CD4-positive, CD25-positive, alpha-beta regulatory T cell (primary cell): ENCODE data around the gene ZNF609. TPM values are rescaled to one million over a fixed set of nuclear protein-coding genes. Genes with fewer than 3 reads are reported as not detected.
A peak's percentile ranks its signal among the peaks of the same experiment; 100 is the strongest.

Experiments used
- ATAC-seq, 2 donors: fragments of 150-1000 bp; cut with Tn5 transposase; one replicate each; pipeline ENCODE4 v1.10.0; 2021; ENCODE audit warnings: low read depth in 2 of 2, moderate number of reproducible peaks in 2 of 2, moderate library complexity in 1 of 2
- DNase-seq, 3 donors: peaks; one replicate each; pipeline versions ENCODE4 v3.0.0 to v3.0.0-alpha.2; 2012 to 2022; ENCODE audit warnings: mixed read lengths in 1 of 3
- H3K27ac ChIP-seq: one replicate; pipeline ENCODE4 v1.7.0; 2013; ENCODE audit warnings: mild to moderate bottlenecking, low read length; ENCODE audit not compliant: insufficient read depth, poor library complexity, severe bottlenecking
- H3K27me3 ChIP-seq: one replicate; pipeline ENCODE4 v1.7.0; 2013; ENCODE audit warnings: low read length; ENCODE audit not compliant: control insufficient read depth, insufficient read depth
- H3K36me3 ChIP-seq: one replicate; pipeline ENCODE4 v1.7.0; 2013; ENCODE audit warnings: mild to moderate bottlenecking, low read length, moderate library complexity; ENCODE audit not compliant: control insufficient read depth, insufficient read depth
- H3K4me1 ChIP-seq: 2 replicates; pipeline ENCODE4 v1.7.0; 2013; ENCODE audit warnings: mild to moderate bottlenecking, low read length; ENCODE audit not compliant: insufficient read depth, control insufficient read depth, poor library complexity, severe bottlenecking
- H3K4me3 ChIP-seq: one replicate; pipeline ENCODE4 v1.7.0; 2013; ENCODE audit warnings: low read depth, mild to moderate bottlenecking, low read length, moderate library complexity
- H3K9me3 ChIP-seq, 2 experiments: 1 replicate in 1 of 2; 2 replicates in 1 of 2; pipeline ENCODE4 v1.7.0; 2013; ENCODE audit warnings: low read length in 2 of 2, mild to moderate bottlenecking in 1 of 2, moderate library complexity in 1 of 2; ENCODE audit not compliant: control insufficient read depth in 2 of 2
- H3K27ac Mint-ChIP-seq, 3 donors: one replicate each; pipeline ENCODE4 v1.8.0; 2020 to 2022; ENCODE audit warnings: mild to moderate bottlenecking in 3 of 3, mixed read lengths in 3 of 3, moderate library complexity in 2 of 3
- H3K27me3 Mint-ChIP-seq: one replicate; pipeline ENCODE4 v1.8.0; 2022; ENCODE audit warnings: mild to moderate bottlenecking, mixed read lengths
- H3K36me3 Mint-ChIP-seq: one replicate; pipeline ENCODE4 v1.8.0; 2020; ENCODE audit warnings: mixed read lengths
- H3K4me1 Mint-ChIP-seq, 4 donors: one replicate each; pipeline ENCODE4 v1.8.0; 2020 to 2022; ENCODE audit warnings: mixed read lengths in 4 of 4, mild to moderate bottlenecking in 1 of 4
- H3K4me3 Mint-ChIP-seq, 4 donors: one replicate each; pipeline ENCODE4 v1.8.0; 2020 to 2022; ENCODE audit warnings: mild to moderate bottlenecking in 4 of 4, mixed read lengths in 4 of 4, moderate library complexity in 3 of 4
- H3K9me3 Mint-ChIP-seq, 7 donors: one replicate each; pipeline ENCODE4 v1.8.0; 2020 to 2022; ENCODE audit warnings: mixed read lengths in 7 of 7, mild to moderate bottlenecking in 3 of 7, moderate library complexity in 2 of 7
- polyA plus RNA-seq, 4 donors: library from polyadenylated mRNA; unstranded; fragments of 300-500 nt; fragmentation: Illumina TruSeq; gene quantifications; one replicate each; pipeline ENCODE4 v1.2.3, GENCODE V29; 2021
- total RNA-seq: library from RNA; stranded (reverse); gene quantifications from one replicate; pipeline ENCODE4 v1.2.3, GENCODE V29; 2022

Gene ZNF609
- total and polyA plus RNA-seq, 5 donors from 2014 or later, result 0.64 to 39.0 (median 2.0) TPM

- Histone ChIP-seq H3K36me3 (no peaks in the 10 kb centered on the region), H3K27me3 (no peaks in the 10 kb centered on the region), H3K4me3 (no peak overlapping the region), H3K4me1 (no peaks in the 10 kb centered on the region), H3K9me3 (no peaks in the 10 kb centered on the region), H3K27ac (no peak overlapping the region)
- no peak overlapping the region for H3K4me3 Mint-ChIP-seq
- ATAC-seq (no peak), DNase-seq (no peak)
- peaks cover 15% of the 10 kb centered on the region for H3K36me3 Mint-ChIP-seq
- peaks cover 0 to 36% (median 22%) of the 10 kb centered on the region in 4 donors for H3K4me1 Mint-ChIP-seq
- no peaks in the 10 kb centered on the region for H3K27me3 Mint-ChIP-seq
- no peaks in the 10 kb centered on the region for H3K9me3 Mint-ChIP-seq
- H3K27ac Mint-ChIP-seq, result no peak overlapping the region
Measured at GRCh38 chr15:64472161-64472560, 11.8 kb downstream of the ZNF609 start.

- Mint-ChIP-seq H3K27me3 (no peaks in the 10 kb centered on the region), H3K27ac (no peak overlapping the region), H3K4me1 (peaks cover 5 to 26% (median 14%) of the 10 kb centered on the region in 4 donors), H3K9me3 (no peaks in the 10 kb centered on the region), H3K36me3 (peaks cover 15% of the 10 kb centered on the region), H3K4me3 (no peak overlapping the region)
- Histone ChIP-seq H3K36me3 (no peaks in the 10 kb centered on the region), H3K27ac (no peak overlapping the region), H3K9me3 (no peaks in the 10 kb centered on the region), H3K4me1 (no peaks in the 10 kb centered on the region), H3K4me3 (no peak overlapping the region), H3K27me3 (no peaks in the 10 kb centered on the region)
- DNase-seq (no peak), ATAC-seq (no peak)
Measured at GRCh38 chr15:64474846-64475245, 14.5 kb downstream of the ZNF609 start.

GRCh38 chr15:64476550-64476949 lies 16.2 kb downstream of the ZNF609 start:
- no peak for DNase-seq
- Mint-ChIP-seq H3K4me1 (peaks cover 11 to 28% (median 17%) of the 10 kb centered on the region in 4 donors), H3K36me3 (peaks cover 15% of the 10 kb centered on the region), H3K27me3 (no peaks in the 10 kb centered on the region), H3K9me3 (no peaks in the 10 kb centered on the region), H3K27ac (peak overlapping the region in 2 of 3 donors; percentile 77 to 81), H3K4me3 (no peak overlapping the region)
- ATAC-seq, result no peak
- Histone ChIP-seq H3K4me3 (no peak overlapping the region), H3K36me3 (no peaks in the 10 kb centered on the region), H3K27ac (no peak overlapping the region), H3K27me3 (no peaks in the 10 kb centered on the region), H3K4me1 (no peaks in the 10 kb centered on the region), H3K9me3 (no peaks in the 10 kb centered on the region)

DNA sequence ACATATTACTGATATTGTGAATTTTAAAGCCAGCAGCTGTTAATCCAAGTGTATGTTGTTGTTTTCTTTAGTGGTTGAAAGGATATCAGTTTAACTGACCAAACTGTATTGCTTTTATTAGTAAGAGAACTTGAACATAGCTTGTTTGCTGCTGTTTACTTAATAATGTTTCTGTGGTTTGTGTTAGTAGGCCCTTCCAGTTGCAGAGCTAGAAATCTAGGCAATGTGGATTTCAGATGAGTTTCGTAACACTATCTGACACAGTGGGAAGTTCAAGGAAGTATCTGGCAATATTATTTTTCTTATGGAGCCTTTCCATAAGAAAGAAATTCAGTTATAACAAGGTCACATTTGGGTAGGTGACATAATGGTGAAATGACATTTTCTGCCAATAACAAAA lies 18.5 kb downstream of the ZNF609 start:
- Mint-ChIP-seq H3K27ac (no peak overlapping the region), H3K4me1 (peaks cover 11 to 27% (median 21%) of the 10 kb centered on the region in 4 donors), H3K9me3 (no peaks in the 10 kb centered on the region), H3K36me3 (peaks cover 18% of the 10 kb centered on the region), H3K27me3 (no peaks in the 10 kb centered on the region), H3K4me3 (no peak overlapping the region)
- Histone ChIP-seq H3K36me3 (no peaks in the 10 kb centered on the region), H3K4me1 (no peaks in the 10 kb centered on the region), H3K9me3 (no peaks in the 10 kb centered on the region), H3K4me3 (no peak overlapping the region), H3K27me3 (no peaks in the 10 kb centered on the region), H3K27ac (no peak overlapping the region)
- no peak for ATAC-seq
- DNase-seq, result no peak

- Mint-ChIP-seq H3K36me3 (peaks cover 23% of the 10 kb centered on the region), H3K9me3 (no peaks in the 10 kb centered on the region), H3K4me3 (no peak overlapping the region), H3K27me3 (no peaks in the 10 kb centered on the region), H3K27ac (no peak overlapping the region), H3K4me1 (peaks cover 15 to 24% (median 20%) of the 10 kb centered on the region in 4 donors)
- Histone ChIP-seq H3K27ac (no peak overlapping the region), H3K36me3 (no peaks in the 10 kb centered on the region), H3K4me3 (no peak overlapping the region), H3K4me1 (no peaks in the 10 kb centered on the region), H3K9me3 (no peaks in the 10 kb centered on the region), H3K27me3 (no peaks in the 10 kb centered on the region)
- no peak for DNase-seq
- no peak for ATAC-seq
Measured at GRCh38 chr15:64480891-64481290, 20.5 kb downstream of the ZNF609 start.

- DNase-seq (no peak), ATAC-seq (no peak)
- Mint-ChIP-seq H3K36me3 (peaks cover 21% of the 10 kb centered on the region), H3K4me1 (peaks cover 7 to 19% (median 18%) of the 10 kb centered on the region in 4 donors), H3K4me3 (no peak overlapping the region), H3K27ac (no peak overlapping the region), H3K9me3 (no peaks in the 10 kb centered on the region), H3K27me3 (no peaks in the 10 kb centered on the region)
- H3K27ac ChIP-seq, result no peak overlapping the region
- no peaks in the 10 kb centered on the region for H3K27me3 ChIP-seq
- no peak overlapping the region for H3K4me3 ChIP-seq
- no peaks in the 10 kb centered on the region for H3K9me3 ChIP-seq
- no peaks in the 10 kb centered on the region for H3K36me3 ChIP-seq
- no peaks in the 10 kb centered on the region for H3K4me1 ChIP-seq
Measured at GRCh38 chr15:64483749-64484148, 23.4 kb downstream of the ZNF609 start.

- H3K4me3 ChIP-seq, result no peak overlapping the region
- ATAC-seq, result no peak
- H3K9me3 ChIP-seq, result no peaks in the 10 kb centered on the region
- H3K4me1 ChIP-seq, result no peaks in the 10 kb centered on the region
- no peaks in the 10 kb centered on the region for H3K27me3 Mint-ChIP-seq
- DNase-seq, result no peak
- no peak overlapping the region for H3K27ac ChIP-seq
- H3K36me3 ChIP-seq, result no peaks in the 10 kb centered on the region
- peak overlapping the region in 1 of 3 donors; percentile 8 for H3K27ac Mint-ChIP-seq
- no peaks in the 10 kb centered on the region for H3K9me3 Mint-ChIP-seq
- H3K4me3 Mint-ChIP-seq, result no peak overlapping the region
- H3K36me3 Mint-ChIP-seq, result peaks cover 23% of the 10 kb centered on the region
- H3K4me1 Mint-ChIP-seq, result peaks cover 9 to 17% (median 14%) of the 10 kb centered on the region in 4 donors
- no peaks in the 10 kb centered on the region for H3K27me3 ChIP-seq
Measured at GRCh38 chr15:64485796-64486195, 25.4 kb downstream of the ZNF609 start.

- H3K27ac ChIP-seq, result no peak overlapping the region
- H3K4me3 ChIP-seq, result no peak overlapping the region
- no peaks in the 10 kb centered on the region for H3K9me3 ChIP-seq
- H3K4me1 ChIP-seq, result no peaks in the 10 kb centered on the region
- DNase-seq (no peak), ATAC-seq (no peak)
- Mint-ChIP-seq H3K4me1 (peaks cover 6 to 24% (median 16%) of the 10 kb centered on the region in 4 donors), H3K27ac (peak overlapping the region in 1 of 3 donors; percentile 58), H3K9me3 (no peaks in the 10 kb centered on the region), H3K27me3 (no peaks in the 10 kb centered on the region), H3K4me3 (no peak overlapping the region), H3K36me3 (peaks cover 10% of the 10 kb centered on the region)
- H3K36me3 ChIP-seq, result no peaks in the 10 kb centered on the region
- no peaks in the 10 kb centered on the region for H3K27me3 ChIP-seq
Measured at GRCh38 chr15:64490598-64491259, 30.4 kb downstream of the ZNF609 start.
